OCI-LY3 (cell line): ENCODE results near the gene STK17A.

ENCODE experiments used
- H2AFZ ChIP-seq: fragments of 200-600, 300-600 bp; shearing (Covaris generic); 2 replicates; pipeline ENCODE4 v1.6.0; 2014; ENCODE audit warnings: antibody characterized with exemption, low read depth, low read length
- H3K27ac ChIP-seq: fragments of 200-600, 300-600 bp; sonication (generic); 2 replicates; pipeline ENCODE4 v1.5.1; 2014; ENCODE audit warnings: mild to moderate bottlenecking, low read length, moderate library complexity, mixed read lengths
- H3K27me3 ChIP-seq: fragments of 200-600, 300-600 bp; sonication (generic); 2 replicates; pipeline ENCODE4 v1.6.1; 2014; ENCODE audit warnings: low read depth, low read length, mixed read lengths
- H3K36me3 ChIP-seq: fragments of 200-600, 300-600 bp; sonication (generic); replicated peaks from 2 replicates; pipeline ENCODE3; 2014; ENCODE audit warnings: low read depth, low read length, mixed read lengths
- H3K4me1 ChIP-seq: fragments of 300-600, 200-600 bp; sonication (generic); 2 replicates; pipeline ENCODE4 v1.6.1; 2014; ENCODE audit warnings: low read length, mixed read lengths
- H3K4me2 ChIP-seq: fragments of 200-600, 300-600 bp; sonication (generic); 2 replicates; pipeline ENCODE4 v1.6.1; 2014; ENCODE audit warnings: low read length, mixed read lengths
- H3K4me3 ChIP-seq: fragments of 300-600, 200-600 bp; sonication (generic); 2 replicates; pipeline ENCODE4 v1.5.1; 2014; ENCODE audit warnings: antibody characterized with exemption, mild to moderate bottlenecking, low read length, moderate library complexity
- H3K79me2 ChIP-seq: fragments of 300-600, 200-600 bp; shearing (Covaris generic); 2 replicates; pipeline ENCODE4 v1.6.1; 2014; ENCODE audit warnings: mild to moderate bottlenecking, low read length, mixed read lengths
- H3K9ac ChIP-seq: fragments of 300-600, 200-600 bp; shearing (Covaris generic); 2 replicates; pipeline ENCODE4 v1.6.0; 2014; ENCODE audit warnings: mild to moderate bottlenecking, low read length, moderate library complexity
- H3K9me3 ChIP-seq: fragments of 200-600, 300-600 bp; shearing (Covaris generic); 2 replicates; pipeline ENCODE4 v1.6.1; 2014; ENCODE audit warnings: low read length, mixed read lengths; ENCODE audit not compliant: insufficient read depth
- H4K20me1 ChIP-seq: fragments of 200-600, 300-600 bp; sonication (generic); 2 replicates; pipeline ENCODE4 v1.6.1; 2016; ENCODE audit warnings: low read length, mixed read lengths; ENCODE audit not compliant: insufficient read depth
- CTCF ChIP-seq: fragments of 200-600, 300-600 bp; sonication (generic); IDR thresholded peaks from 2 replicates; pipeline ENCODE4 v1.5.1; 2014; ENCODE audit warnings: antibody characterized with exemption, low read length, low read depth
- EZH2phosphoT487 ChIP-seq: fragments of 200-600 bp; shearing (Covaris generic); IDR thresholded peaks from 2 replicates; pipeline ENCODE4 v1.6.1; 2018; ENCODE audit warnings: antibody characterized with exemption, mixed run types, low read depth

The STK17A gene

GRCh38 chr7:43604251-43604650, 21.3 kb downstream of the STK17A start:
- no peak overlapping the region for H3K4me3 ChIP-seq
- H3K36me3 ChIP-seq, result no peaks in the 10 kb centered on the region
- H2AFZ ChIP-seq, result no peak overlapping the region
- H3K27me3 ChIP-seq, result no peaks in the 10 kb centered on the region
- no peak overlapping the region for H3K9ac ChIP-seq
- H4K20me1 ChIP-seq, result peaks cover 10% of the 10 kb centered on the region; the same call in 1 of the 2 replicates
- no peaks in the 10 kb centered on the region for H3K9me3 ChIP-seq
- no peak overlapping the region for H3K4me2 ChIP-seq
- H3K27ac ChIP-seq, result no peak overlapping the region
- H3K79me2 ChIP-seq, result no peaks in the 10 kb centered on the region
- H3K4me1 ChIP-seq, result no peaks in the 10 kb centered on the region
- TF ChIP-seq CTCF (no peak), EZH2phosphoT487 (no peak)

- Histone ChIP-seq H4K20me1 (peaks cover 20% of the 10 kb centered on the region; the same call in 1 of the 2 replicates), H3K4me3 (no peak overlapping the region), H3K9me3 (no peaks in the 10 kb centered on the region), H3K27me3 (no peaks in the 10 kb centered on the region), H2AFZ (no peak overlapping the region), H3K36me3 (peaks cover 2% of the 10 kb centered on the region), H3K27ac (no peak overlapping the region), H3K9ac (no peak overlapping the region), H3K4me2 (no peak overlapping the region), H3K4me1 (peaks cover 15% of the 10 kb centered on the region), H3K79me2 (no peaks in the 10 kb centered on the region)
- TF ChIP-seq CTCF, result no peak
These were observed 26.2 kb downstream of the STK17A start for GRCh38 chr7:43609097-43609496.

DNA sequence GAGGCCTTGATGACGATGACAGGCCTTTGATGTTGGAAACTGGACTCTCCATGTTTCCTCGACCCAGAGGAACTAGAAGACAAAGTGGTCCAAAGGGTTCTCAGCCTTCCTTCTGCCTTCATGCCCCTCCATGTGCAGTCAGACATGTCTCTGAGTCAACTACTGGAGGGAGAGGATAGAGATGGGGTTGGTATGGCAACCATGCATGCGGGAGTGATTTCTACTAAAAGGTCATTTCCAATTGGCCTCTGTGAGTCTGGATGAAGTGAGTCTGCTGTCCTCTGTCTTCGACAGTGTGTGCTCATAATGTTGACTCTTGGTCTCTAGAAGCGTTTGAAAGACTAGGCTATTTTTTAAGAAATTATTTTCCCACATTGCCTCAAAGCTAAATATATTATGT, 29.2 kb downstream of the STK17A start:
- Histone ChIP-seq H3K4me2 (peak overlapping the region; percentile 60), H4K20me1 (peaks cover 20% of the 10 kb centered on the region; the same call in 1 of the 2 replicates), H3K9me3 (no peaks in the 10 kb centered on the region), H3K36me3 (peaks cover 2% of the 10 kb centered on the region), H3K79me2 (no peaks in the 10 kb centered on the region), H3K27me3 (no peaks in the 10 kb centered on the region), H3K9ac (no peak overlapping the region), H3K4me1 (peaks cover 15% of the 10 kb centered on the region), H2AFZ (no peak overlapping the region), H3K4me3 (no peak overlapping the region), H3K27ac (no peak overlapping the region)
- TF ChIP-seq CTCF (no peak), EZH2phosphoT487 (no peak)

GRCh38 chr7:43612599-43613589, 30.0 kb downstream of the STK17A start:
- Histone ChIP-seq H3K4me2 (peak overlapping the region; percentile 60), H3K27me3 (no peaks in the 10 kb centered on the region), H3K27ac (no peak overlapping the region; the same call in 1 of the 2 replicates), H2AFZ (no peak overlapping the region), H3K79me2 (no peaks in the 10 kb centered on the region), H3K4me3 (peak overlapping the region; percentile 2; the same call in 1 of the 2 replicates), H4K20me1 (peaks cover 20% of the 10 kb centered on the region; the same call in 1 of the 2 replicates), H3K4me1 (peaks cover 15% of the 10 kb centered on the region), H3K36me3 (peaks cover 2% of the 10 kb centered on the region), H3K9ac (no peak overlapping the region), H3K9me3 (no peaks in the 10 kb centered on the region)
- TF ChIP-seq CTCF (no peak), EZH2phosphoT487 (no peak)
